NCI-H146 treated with DMSO at 0.1 percent for 48 hours (cell line): ENCODE measurements around the gene APBB1IP.
A peak's percentile ranks its signal among the peaks of the same experiment; 100 is the strongest.
"Not testable (repeated sequence)": the region's sequence is repeated elsewhere in the genome, so short reads cannot be mapped to it uniquely, and the experiment has no call there.

Experiments used
- DNase-seq: peaks from one replicate; lab custom pipeline; 2025; ENCODE audit not compliant: unreplicated experiment; lab: John Stamatoyannopoulos, UW

The APBB1IP gene

GRCh38 chr10:26555719-26556368 lies 117.7 kb downstream of the APBB1IP start:
- DNase-seq: no peak

- no peak for DNase-seq
Observed at GRCh38 chr10:26556748-26557640, 118.9 kb downstream of the APBB1IP start.

DNA sequence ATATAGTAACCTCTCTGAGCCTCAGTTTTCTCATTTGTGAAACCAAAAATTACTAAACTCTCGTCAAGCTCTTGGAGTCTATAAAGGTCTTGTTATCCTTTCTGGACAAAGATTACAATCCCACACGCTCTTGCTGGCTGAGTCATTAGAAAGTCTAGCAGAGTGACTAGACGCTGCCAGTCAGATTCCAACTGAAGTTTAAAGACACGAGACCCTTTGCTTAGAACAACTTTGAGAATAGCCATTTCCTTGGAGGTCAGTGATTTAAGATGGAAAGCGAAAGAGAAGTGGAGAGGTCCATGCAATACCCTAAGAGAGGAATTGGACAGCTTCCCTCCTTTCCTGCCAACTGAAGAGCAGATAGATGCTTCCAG lies 119.5 kb downstream of the APBB1IP start:
- DNase-seq: no peak

GRCh38 chr10:26566525-26567350 lies 128.6 kb downstream of the APBB1IP start:
- DNase-seq: no peak

DNA sequence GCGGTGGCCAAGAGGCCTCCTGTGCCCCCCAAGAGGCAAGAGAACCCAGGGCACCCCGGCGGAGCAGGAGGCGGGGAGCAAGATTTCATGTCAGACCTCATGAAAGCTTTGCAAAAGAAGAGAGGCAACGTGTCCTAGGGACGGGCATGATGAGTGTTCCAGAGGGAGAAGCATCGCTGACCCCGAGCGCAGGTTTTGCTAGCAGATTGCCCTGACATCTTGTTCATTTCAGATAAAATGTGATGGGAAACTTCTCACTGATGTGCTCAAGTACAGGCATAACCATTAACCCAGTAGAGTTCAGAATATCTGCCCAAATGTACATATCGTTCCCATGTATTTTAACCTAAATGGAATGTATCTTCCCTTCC lies 129.2 kb downstream of the APBB1IP start:
- DNase-seq: no peak

DNA sequence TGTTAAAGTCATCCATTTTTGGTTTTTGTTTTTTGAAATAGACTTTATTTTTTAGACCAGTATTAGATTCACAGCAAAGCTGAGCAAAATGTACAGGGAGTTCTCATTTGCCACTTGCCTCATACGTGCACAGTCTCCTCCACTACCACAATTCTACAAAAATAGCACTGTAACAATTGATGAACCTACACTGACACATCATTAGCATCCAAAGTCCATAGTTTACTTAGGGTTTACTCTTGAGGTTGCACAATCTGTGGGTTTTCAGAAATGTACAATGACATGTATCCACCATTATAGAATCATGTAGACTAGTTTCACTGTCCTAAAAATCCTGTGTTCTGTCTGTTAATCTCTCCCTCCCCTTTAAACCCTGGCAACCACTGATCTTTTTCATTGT lies 133.5 kb downstream of the APBB1IP start:
- DNase-seq: no peak

GRCh38 chr10:26573674-26574073 lies 135.5 kb downstream of the APBB1IP start:
- DNase-seq: no peak

GRCh38 chr10:26574783-26575182 lies 136.6 kb downstream of the APBB1IP start:
- no peak for DNase-seq

DNA sequence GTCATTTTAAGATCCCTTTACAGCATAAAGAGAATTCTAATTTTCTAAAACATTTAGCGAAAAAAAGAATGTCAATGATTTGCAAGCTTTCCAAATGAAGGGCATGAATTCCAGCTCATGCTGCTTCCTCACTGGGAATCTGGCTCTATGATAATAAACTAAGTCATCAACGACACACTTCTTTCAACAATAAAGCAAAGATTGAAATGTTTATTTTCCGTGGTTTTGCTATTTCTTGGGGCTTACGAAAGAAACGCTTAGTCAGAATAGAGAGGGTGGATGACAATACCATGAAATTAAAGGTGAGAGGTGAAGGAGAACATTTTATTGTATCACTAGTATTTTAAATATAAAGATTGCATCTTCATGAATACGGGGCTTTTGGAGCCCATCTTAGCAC lies 140.2 kb downstream of the APBB1IP start:
- not testable (repeated sequence) for DNase-seq

GRCh38 chr10:26579256-26580063 lies 141.3 kb downstream of the APBB1IP start:
- no peak for DNase-seq

DNA sequence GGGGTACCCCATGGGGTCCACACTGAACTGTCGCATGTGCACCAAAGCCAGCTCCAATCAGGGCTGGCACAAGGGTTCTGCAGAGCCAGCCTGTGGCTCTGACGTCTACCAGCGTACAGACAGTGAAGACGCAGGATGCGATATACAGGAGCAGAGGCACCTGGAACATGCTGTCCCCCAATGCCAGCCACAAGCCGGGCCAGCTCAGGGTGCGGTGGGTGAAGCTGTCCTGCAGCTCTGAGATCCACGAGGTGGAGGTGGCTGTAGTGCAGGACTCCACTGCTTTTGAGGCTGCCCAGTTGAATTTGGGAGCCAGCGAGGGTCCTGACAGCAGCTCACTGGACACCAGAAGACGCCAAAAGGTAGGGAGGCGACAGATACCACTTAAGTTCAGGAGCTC lies 148.1 kb downstream of the APBB1IP start:
- no peak for DNase-seq

DNA sequence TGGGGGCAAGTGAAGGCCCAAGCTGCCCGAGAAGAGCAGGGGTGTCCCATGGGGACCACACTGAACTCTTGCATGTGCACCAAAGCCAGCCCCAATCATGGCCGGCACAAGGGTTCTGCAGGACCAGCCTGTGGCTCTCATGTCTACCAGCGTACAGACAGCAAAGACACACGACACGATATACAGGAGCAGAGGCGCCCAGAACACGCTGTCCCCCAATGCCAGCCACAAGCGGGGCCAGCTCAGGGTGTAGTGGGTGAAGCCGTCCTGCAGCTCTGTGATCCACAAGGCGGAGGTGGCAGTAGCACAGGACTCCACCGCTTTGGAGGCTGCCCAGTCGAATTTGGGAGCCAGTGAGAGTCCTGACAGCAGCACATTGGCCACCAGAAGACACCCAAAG lies 150.5 kb downstream of the APBB1IP start:
- no peak for DNase-seq

GRCh38 chr10:26589813-26590212 lies 151.7 kb downstream of the APBB1IP start:
- DNase-seq: not testable (repeated sequence)

GRCh38 chr10:26593896-26594295 lies 155.8 kb downstream of the APBB1IP start:
- DNase-seq: no peak

GRCh38 chr10:26603283-26603682 lies 165.1 kb downstream of the APBB1IP start:
- not testable (repeated sequence) for DNase-seq

GRCh38 chr10:26604320-26605093 lies 166.4 kb downstream of the APBB1IP start:
- not testable (repeated sequence) for DNase-seq

DNA sequence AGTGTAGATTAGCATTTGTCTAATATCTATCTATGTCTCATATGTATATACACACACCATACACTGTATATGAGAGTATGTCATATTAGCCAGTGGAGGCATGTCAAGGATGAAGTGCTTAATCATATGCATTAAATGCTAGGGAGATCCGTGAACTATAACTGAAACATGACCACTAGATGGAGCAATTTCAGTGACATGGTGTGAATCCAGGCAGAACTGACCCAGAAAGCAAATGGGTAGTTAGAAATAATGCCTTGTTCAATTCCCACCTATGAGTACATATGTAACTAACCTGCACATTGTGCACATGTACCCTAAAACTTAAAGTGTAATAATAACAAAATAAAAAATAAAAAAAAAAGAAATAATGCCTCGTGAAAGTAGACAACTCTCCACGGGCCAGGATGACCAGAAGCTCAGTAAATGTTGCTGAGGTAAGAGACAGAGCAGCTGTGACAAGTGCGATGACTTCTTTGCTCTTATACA lies 168.3 kb downstream of the APBB1IP start:
- DNase-seq: peak; percentile 19

DNA sequence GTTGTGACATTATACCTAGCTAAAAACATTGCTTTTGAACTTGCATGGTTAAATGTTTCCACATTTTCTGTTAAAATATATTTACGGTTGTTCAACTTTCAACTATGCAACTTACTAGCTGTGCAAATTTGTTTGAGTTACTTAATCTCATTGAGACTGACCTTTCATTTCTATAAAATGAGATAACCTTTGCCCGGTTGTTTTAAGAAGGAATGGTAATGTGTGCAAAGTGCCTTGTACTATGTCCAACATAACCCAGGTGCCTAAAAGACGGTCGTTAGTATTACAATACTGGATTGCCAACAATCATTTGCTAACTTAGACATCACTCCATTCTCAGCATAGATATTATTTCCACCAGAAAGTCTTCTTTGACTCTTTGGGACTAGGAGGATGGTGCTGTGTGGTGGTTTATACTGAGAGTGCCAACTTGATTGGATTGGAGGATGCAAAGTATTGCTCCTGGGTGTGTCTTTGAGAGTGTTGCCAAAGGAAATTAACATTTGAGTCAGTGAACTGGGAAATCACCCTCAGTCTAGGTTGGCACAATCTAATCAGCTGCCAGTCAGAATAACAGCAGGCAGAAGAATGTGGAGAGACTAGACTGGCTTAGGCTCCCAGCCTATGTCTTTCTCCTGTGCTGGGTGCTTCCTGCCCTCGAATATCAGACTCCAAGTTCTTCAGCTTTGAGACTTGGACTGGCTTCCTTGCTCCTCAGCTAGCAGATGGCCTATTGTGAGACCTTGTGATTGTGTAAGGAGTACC lies 174.2 kb downstream of the APBB1IP start:
- no peak for DNase-seq
